HG03139 (cell line): ENCODE measurements around the gene TAS2R19.

Experiments
- ATAC-seq: cut with Tn5 transposase; IDR thresholded peaks from one replicate; pipeline ENCODE4 v1.9.1; 2021; ENCODE audit not compliant: unreplicated experiment

TAS2R19 gene

GRCh38 chr12:10994307-10994706 is 28.1 kb downstream of the TAS2R19 start:
- no peak for ATAC-seq

- ATAC-seq = no peak
Measured at GRCh38 chr12:10989107-10989506, 33.3 kb downstream of the TAS2R19 start.

GRCh38 chr12:10986812-10987211 is 35.6 kb downstream of the TAS2R19 start, which contains the start of gene TAS2R50:
Gene TAS2R50 (minus strand): TSS chr12:10986912. CDS start chr12:10986860, 52 bp downstream.
- no peak for ATAC-seq

GRCh38 chr12:10982244-10982643 is 40.2 kb downstream of the TAS2R19 start:
- ATAC-seq = no peak

- ATAC-seq = no peak
Measured at GRCh38 chr12:10974965-10975364, 47.5 kb downstream of the TAS2R19 start.
